Stimulated activated CD4-positive, alpha-beta T cell treated with anti-CD3 and anti-CD28 coated beads, Interleukin-12 subunit alpha, Interleukin-12 subunit beta, amount 100 ng/mL, for 48 hours (primary cell): ENCODE results near the gene KRT15.
"Not testable (repeated sequence)": the region's sequence is repeated elsewhere in the genome, so short reads cannot be mapped to it uniquely, and the experiment has no call there.

Experiments
- DNase-seq, 3 donors: peaks; one replicate each; pipeline ENCODE4 v3.0.0-alpha.2; 2020; ENCODE audit warnings: low read depth in 2 of 3, low spot score in 1 of 3

The KRT15 gene

DNA sequence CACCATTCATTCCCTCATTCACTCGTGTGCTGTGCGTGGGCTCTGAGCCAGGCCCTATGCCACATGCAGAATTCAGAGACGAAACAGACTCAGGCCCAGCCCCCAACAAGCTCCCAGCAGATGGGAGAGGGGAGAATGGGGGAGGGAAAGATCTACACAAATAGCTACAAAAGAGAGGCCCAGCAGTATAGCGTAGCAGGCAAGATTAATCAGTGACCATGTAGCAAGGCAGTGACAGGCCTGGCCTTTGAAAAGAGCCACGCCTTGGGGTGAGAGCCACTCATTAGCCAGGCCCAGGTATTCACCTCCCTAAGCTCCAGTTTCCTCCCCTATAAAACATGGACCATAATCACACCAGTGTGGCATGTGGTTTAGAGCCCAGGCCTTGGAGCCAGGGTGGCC lies 25.8 kb upstream of the KRT15 start:
- no peak for DNase-seq

- DNase-seq = not testable (repeated sequence)
Observed at GRCh38 chr17:41542786-41543185, 24.1 kb upstream of the KRT15 start.

DNA sequence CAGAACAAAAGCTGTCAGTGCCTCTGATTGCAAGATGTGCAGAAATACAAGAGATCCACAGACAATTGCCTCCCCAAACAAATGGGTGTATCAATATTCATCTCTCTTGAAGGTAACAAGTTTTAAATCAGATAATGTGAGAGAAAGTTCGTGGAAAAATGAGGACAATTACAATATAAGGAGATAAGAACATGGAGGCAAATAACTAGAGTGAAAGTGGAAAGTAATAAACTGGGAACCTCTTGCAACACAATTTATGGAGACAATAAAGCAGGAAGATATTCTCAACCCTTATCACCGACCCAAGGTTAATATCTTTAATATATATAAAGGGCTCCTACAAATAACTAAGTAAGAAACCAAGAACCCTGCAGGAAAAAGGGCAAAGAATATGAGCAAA lies 23.7 kb upstream of the KRT15 start:
- no peak for DNase-seq

DNA sequence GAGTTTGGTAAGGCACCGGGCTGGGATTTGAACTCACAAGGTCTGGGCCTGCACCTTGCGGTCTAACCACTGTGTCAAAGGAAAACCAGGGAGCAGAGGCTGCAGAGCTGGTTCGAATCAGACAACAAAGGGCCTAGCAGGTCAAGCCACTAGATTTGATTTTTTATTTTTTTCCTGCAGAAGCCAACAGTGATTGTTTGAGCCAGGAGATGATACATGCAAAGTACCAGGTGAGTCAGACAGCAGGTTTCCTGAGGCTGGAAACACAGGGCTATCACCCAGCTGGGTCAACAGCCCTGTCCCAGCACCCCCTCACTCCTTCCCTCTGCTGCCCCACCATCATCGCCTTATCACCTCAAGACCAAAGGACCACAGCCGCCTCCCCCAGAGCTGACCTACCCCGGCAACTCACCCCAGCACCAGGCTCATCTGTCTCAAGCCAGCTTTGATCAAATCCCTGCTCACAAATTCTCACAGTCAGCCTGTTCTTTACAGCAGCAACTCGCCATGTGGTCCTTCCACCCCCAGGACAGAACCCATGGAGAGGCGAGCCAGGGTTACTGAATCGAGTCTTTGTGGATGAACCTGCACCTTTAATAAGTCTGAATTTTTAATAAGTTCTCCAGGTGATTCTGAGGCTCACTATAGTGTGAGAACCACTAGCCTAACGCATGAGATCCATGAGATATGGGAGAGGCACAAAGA lies 22.4 kb upstream of the KRT15 start:
- no peak for DNase-seq

DNA sequence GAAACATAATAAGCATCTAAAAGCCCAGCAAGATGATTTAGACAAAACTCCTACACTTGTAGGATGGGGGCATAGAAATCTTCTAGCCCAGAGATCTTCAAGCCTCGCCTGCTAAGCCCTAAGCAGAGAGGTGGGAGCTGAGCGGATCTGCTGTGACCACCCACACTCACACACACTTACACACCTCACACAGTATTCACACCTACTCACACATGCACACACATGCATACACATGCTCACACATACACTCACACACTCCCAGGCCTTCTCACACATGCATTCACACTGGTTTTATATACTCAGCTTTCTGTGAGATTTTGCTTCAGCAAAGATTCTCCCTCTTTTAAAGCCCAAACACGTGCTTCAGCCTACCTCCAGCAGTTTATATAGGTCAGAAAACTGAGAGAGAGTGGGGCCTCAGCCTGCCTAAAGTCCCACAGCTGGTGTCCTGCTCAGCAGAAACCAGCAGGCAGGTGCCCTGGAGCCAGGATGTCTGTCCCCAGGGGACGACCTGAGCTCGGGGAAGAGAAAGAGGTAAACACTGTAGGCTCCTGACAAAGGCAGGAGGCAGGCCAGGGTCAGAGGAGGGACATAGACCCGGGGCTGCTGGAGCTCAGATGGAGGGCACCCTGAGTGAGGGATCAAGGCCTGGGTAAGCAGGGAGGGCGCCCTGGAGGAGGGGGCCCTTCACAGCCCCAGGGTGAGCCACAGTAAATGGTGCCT lies 21.4 kb upstream of the KRT15 start:
- no peak for DNase-seq

DNA sequence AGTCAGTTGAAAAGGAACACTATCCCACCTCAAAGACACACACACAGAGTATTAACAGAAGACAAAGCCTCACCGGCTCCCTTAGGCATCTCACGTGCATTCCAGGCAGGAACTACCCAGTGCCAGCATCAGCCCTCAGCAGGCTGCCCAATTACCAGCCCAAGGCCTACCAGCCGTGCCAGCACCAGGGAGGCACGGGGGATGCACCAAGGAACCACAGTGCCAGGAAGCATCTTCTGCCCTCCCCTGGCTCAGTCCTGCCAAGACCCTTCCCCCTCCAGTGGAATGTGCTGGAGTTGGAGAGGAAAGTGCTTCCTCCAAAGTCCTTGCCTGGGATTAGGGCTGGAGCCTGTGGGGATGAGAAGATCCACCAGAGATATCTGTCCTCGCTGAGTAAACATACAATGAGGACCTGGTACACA lies 20.4 kb upstream of the KRT15 start:
- DNase-seq = no peak

- no peak for DNase-seq
Observed at GRCh38 chr17:41538565-41538991, 19.9 kb upstream of the KRT15 start.

GRCh38 chr17:41537990-41538389 lies 19.3 kb upstream of the KRT15 start:
- no peak for DNase-seq

- no peak for DNase-seq
Observed at GRCh38 chr17:41537614-41537954, 18.9 kb upstream of the KRT15 start.

DNA sequence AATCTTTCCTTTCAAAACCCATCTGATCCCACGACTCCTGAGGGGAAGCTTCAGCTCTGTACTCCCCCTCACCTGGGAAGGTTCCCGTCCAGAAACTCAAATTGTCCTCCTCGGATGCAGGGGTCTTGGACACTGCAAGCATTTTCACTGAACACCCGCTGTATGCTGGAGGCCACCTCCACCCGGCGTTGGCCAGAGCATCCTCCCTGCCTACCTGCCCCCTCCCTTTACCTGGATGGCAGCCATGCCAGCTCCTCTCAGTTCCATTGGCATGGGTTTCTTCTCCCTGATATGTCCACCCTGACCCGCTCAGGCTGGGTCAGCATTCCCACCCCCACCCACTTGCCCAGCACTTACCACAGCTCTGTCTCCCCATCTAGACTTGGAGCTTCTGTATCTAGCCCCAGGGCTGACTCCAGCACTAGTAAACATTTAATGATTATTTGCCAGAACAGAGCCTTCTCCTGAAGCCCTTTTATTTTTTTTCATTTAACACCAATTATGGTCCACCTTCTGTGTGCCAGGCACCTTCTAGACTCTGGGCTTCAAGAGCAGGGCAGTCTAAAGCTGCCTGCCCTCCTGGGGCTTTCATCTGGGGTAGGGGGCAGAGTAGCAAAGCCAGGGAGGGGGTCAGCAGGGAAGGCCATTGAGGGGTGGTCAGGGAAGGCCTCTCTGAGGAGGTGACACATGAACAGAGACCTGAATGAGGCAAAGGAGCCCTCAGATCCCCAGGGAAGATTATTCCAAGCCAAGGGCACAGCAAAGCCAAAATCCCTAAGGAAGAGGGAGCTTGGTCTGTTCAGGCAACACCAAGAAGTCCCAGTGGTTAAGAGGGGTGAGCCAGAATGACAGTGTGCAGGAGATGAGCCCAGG lies 18.3 kb upstream of the KRT15 start:
- no peak for DNase-seq

GRCh38 chr17:41535764-41536481 lies 17.2 kb upstream of the KRT15 start:
- no peak for DNase-seq

GRCh38 chr17:41534899-41535546 lies 16.3 kb upstream of the KRT15 start:
- DNase-seq = no peak

GRCh38 chr17:41533613-41534012 lies 14.9 kb upstream of the KRT15 start:
- no peak for DNase-seq

GRCh38 chr17:41532947-41533570 lies 14.4 kb upstream of the KRT15 start:
- no peak for DNase-seq

DNA sequence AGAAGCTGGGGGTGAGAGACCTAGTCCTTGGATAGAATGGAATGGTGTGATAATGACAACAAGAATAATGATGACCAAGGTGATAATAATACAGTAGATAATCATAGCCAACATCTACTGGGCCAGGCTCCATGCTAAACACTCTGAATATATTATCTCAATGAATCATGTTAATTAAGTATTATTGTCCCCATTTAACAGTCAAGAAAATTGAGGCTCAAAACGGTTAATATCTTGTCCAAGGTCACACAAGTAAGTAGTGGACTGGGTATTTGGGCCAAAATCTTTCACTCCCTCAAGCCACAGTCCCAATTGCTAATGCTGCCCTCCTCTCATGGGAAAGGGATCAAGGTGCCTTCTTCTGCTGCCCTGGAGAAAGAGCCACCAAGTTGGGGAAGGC lies 13.3 kb upstream of the KRT15 start:
- no peak for DNase-seq

DNA sequence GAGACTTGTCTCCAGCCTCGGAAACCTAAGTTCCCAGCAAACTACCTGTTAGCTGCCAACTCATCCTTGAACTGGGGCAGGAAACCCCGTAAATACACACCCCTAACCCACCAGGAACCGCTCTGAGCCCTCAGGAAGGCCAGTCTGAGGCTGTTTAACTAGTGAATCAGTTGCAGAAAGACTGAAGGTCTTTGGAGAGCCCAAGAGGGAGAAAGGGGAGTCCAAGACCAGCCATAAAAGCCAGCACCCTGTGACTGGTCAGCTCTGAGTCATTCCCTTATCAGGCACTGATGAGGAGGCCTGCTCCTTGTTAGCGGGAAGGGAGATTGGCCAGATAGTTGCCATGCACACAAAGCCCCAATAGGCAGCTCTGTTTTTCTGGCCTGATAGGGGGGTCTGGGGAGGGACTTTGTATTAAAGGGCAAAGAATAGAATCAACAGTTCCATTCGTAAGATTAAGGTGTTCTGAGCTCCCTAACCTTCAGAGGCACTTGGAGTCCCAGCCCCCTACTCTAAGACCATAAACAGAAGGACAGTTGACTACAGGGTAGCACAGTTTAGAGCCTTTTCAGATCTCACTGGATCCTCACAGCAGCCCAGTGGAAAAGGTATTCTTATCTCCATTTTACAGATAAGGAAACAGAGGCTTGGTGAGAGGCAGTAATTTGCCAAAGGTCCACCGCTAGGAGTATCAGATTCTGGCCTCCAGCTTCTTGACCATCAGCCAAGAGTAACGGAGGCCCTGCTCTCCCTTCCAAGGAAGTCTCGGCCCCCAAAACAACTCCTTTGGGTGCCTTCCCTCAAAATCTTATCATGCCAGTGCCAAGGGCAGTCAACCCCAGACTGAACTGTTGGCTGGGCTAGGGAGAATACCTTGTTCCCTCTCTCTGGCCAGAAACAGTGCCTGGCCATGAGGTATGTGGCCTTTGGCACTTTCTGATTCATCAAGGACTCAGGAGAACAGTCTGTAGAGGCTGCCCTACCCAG lies 11.7 kb upstream of the KRT15 start:
- no peak for DNase-seq

DNA sequence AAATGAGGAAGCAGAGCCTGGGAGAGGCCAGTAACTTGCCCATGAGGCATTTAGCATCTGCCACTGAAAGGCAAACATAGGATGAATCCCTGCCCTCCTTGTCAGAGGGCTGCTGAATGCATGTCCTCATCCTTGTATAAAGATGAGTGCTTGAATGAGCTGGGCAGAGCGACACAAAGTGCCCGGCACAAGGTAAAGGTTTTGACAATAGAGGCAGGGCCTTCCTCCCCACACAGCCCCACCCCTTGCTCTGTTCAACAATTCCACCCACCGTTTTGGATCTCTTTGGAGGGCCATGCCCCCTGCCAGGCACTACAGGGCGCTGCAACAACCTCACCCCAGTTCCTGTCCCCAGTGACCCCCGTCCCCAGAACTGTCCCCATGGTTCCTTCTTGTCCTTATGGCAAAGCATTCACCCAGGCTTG lies 10.8 kb upstream of the KRT15 start:
- DNase-seq = no peak

GRCh38 chr17:41528959-41529353 lies 10.3 kb upstream of the KRT15 start:
- no peak for DNase-seq
